Measurements from ENCODE around the gene KDM4C. TPM values are rescaled to one million over a fixed set of nuclear protein-coding genes. Genes with fewer than 3 reads are reported as not detected.

The KDM4C gene
- total and polyA plus RNA-seq, 2 of the 4 experiments (the other 2 are of a cell fraction) = 11.8 to 23.8 TPM

DNA sequence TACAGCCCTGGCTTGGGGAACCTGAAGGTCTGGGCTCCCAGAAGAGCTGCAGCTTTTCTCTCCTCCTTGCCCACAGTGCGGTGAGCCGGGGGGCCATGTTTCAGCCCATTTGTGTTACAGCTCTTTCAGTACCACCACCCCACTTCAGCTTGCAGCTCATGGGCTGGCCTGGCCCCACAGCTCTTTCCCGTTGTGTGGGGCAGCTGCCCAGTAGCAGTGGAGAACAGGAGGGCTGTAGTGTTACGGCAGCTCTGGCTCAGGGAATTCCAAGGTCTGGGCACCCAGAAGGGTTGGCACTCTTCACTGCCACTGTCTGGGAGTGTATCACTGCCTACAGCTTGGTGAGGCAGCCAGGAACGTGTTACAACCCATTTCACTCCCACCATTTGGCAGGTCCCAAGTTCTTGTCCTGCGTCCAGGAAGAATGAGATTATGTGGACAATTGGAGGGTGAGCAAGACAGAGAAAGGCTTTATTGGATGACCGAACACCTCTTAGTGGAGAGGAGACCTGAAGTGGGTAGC lies 390.5 kb downstream of the KDM4C start:
- POLR2A ChIA-PET (ENCODE audit: unreplicated experiment) = no interaction called here
- ATAC-seq (ENCODE audit: low read depth) (no peak), DNase-seq (no peak)
- no peak overlapping the region for H2AK5ac ChIP-seq (ENCODE audit: low read depth, low read length)
- H3K23ac ChIP-seq (ENCODE audit: low read depth, low read length) = no peak overlapping the region
- no peak overlapping the region for H4K91ac ChIP-seq (ENCODE audit: insufficient read depth, low read depth, low read length)
- H3K4ac ChIP-seq (ENCODE audit: low read depth, low read length) = no peak overlapping the region
- no peak overlapping the region for H3K18ac ChIP-seq (ENCODE audit: low read depth, low read length)
- no peak overlapping the region for H2BK120ac ChIP-seq (ENCODE audit: low read depth, low read length)
- in situ Hi-C loops (cut with MboI; ENCODE audit: low sequenced_read_pairs) = no loop called here
- H3K79me1 ChIP-seq (ENCODE audit: low read depth in 1 of 2, low read length in 2 of 2) = no peaks in the 10 kb centered on the region; a peak in 1 of 4 replicates
- no peak overlapping the region for H2BK5ac ChIP-seq (ENCODE audit: low read depth, low read length, poor library complexity, severe bottlenecking)
- H4K8ac ChIP-seq (ENCODE audit: low read depth in 2 of 2, low read length in 2 of 2) = no peak overlapping the region
- H2AFZ ChIP-seq (replicated peaks; ENCODE audit: low read length, poor library complexity) = no peak overlapping the region
- no peak overlapping the region for H2BK15ac ChIP-seq (ENCODE audit: low read depth, low read length)
- H3K9ac ChIP-seq (ENCODE audit: low read depth, low read length) = no peak overlapping the region
- H2BK20ac ChIP-seq (ENCODE audit: low read depth, low read length) = no peak overlapping the region
- no peak overlapping the region for H3K27ac ChIP-seq (ENCODE audit: insufficient read depth, low read length)
- no peaks in the 10 kb centered on the region for H4K20me1 ChIP-seq (ENCODE audit: insufficient read depth, low read length)
- no peaks in the 10 kb centered on the region for H3K9me3 ChIP-seq (ENCODE audit: control insufficient read depth, insufficient read depth, low read length)
- BruUV-seq (replicated peaks) = no TSS peak
- 100% methylated on average over 1 of the region's 7 CpGs; no CpG with 5 or more reads in 1 of the 2 experiments for WGBS, 2 experiments (ENCODE audit: extremely low coverage in 2 of 2, insufficient read length in 1 of 2)
- H3K14ac ChIP-seq (replicated peaks; ENCODE audit: low read depth, low read length) = no peak overlapping the region
- no peak overlapping the region for H2AK9ac ChIP-seq (replicated peaks; ENCODE audit: low read depth, low read length, poor library complexity)
- CTCF ChIA-PET = no interaction called here
- intact Hi-C loops (cut with micrococcal nuclease) = no loop called here
- no peaks in the 10 kb centered on the region for H3K36me3 ChIP-seq (ENCODE audit: control insufficient read depth, insufficient read depth, low read length)
- no peaks in the 10 kb centered on the region for H3K27me3 ChIP-seq (ENCODE audit: control insufficient read depth, insufficient read depth, low read length)
- peaks cover 21% of the 10 kb centered on the region for H3K4me1 ChIP-seq (ENCODE audit: control insufficient read depth, insufficient read depth, low read length)
- no peak overlapping the region for H4K5ac ChIP-seq (ENCODE audit: low read depth, low read length)
- no peak overlapping the region for H3K56ac ChIP-seq (ENCODE audit: extremely low read depth, insufficient read depth, low read length)
- no peak for TF ChIP-seq MXI1 (IDR thresholded peaks at IDR 0.05; ENCODE audit: borderline replicate concordance, low read depth, low read length)
- TF ChIP-seq SMC3 (IDR thresholded peaks at IDR 0.05; ENCODE audit: low read depth, low read length) = no peak
- TF ChIP-seq, protein P1, sequence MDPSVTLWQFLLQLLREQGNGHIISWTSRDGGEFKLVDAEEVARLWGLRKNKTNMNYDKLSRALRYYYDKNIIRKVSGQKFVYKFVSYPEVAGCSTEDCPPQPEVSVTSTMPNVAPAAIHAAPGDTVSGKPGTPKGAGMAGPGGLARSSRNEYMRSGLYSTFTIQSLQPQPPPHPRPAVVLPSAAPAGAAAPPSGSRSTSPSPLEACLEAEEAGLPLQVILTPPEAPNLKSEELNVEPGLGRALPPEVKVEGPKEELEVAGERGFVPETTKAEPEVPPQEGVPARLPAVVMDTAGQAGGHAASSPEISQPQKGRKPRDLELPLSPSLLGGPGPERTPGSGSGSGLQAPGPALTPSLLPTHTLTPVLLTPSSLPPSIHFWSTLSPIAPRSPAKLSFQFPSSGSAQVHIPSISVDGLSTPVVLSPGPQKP (IDR thresholded peaks at IDR 0.05; ENCODE audit: borderline replicate concordance, low read depth, low read length) = no peak
- no peak for TF ChIP-seq BHLHE40 (IDR thresholded peaks at IDR 0.05; ENCODE audit: low read depth, low read length)
- TF ChIP-seq NFE2L2 (IDR thresholded peaks at IDR 0.05; ENCODE audit: low read depth, low read length) = no peak
- TF ChIP-seq, protein P2, sequence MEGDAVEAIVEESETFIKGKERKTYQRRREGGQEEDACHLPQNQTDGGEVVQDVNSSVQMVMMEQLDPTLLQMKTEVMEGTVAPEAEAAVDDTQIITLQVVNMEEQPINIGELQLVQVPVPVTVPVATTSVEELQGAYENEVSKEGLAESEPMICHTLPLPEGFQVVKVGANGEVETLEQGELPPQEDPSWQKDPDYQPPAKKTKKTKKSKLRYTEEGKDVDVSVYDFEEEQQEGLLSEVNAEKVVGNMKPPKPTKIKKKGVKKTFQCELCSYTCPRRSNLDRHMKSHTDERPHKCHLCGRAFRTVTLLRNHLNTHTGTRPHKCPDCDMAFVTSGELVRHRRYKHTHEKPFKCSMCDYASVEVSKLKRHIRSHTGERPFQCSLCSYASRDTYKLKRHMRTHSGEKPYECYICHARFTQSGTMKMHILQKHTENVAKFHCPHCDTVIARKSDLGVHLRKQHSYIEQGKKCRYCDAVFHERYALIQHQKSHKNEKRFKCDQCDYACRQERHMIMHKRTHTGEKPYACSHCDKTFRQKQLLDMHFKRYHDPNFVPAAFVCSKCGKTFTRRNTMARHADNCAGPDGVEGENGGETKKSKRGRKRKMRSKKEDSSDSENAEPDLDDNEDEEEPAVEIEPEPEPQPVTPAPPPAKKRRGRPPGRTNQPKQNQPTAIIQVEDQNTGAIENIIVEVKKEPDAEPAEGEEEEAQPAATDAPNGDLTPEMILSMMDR (conservative IDR thresholded peaks at IDR 0.05; ENCODE audit: low read depth, low read length) = no peak
- no peak for TF ChIP-seq MAFK (IDR thresholded peaks at IDR 0.05; ENCODE audit: low read depth, low read length)
- TF ChIP-seq MAZ (IDR thresholded peaks at IDR 0.05; ENCODE audit: borderline replicate concordance, low read depth, low read length) = no peak
- no peak for TF ChIP-seq CHD1 (IDR thresholded peaks at IDR 0.05; ENCODE audit: low read depth, low read length)
- no peak for TF ChIP-seq RAD21 (IDR thresholded peaks at IDR 0.05; ENCODE audit: low read length)
- TF ChIP-seq RCOR1 (IDR thresholded peaks at IDR 0.05; ENCODE audit: insufficient replicate concordance, low read length) = no peak
- no peak for TF ChIP-seq FOS (IDR thresholded peaks at IDR 0.05; ENCODE audit: low read depth, low read length)
- no peak for TF ChIP-seq RFX5 (IDR thresholded peaks at IDR 0.05; ENCODE audit: low read depth, low read length)
- TF ChIP-seq POLR2A (IDR thresholded peaks at IDR 0.05; ENCODE audit: low read depth, low read length) = no peak
- TF ChIP-seq CEBPB (IDR thresholded peaks at IDR 0.05; ENCODE audit: low read depth, low read length) = no peak
- H3K9me1 ChIP-seq (ENCODE audit: insufficient read depth, low read length) = peaks cover 16% of the 10 kb centered on the region
- no peak overlapping the region for H3K4me3 ChIP-seq (ENCODE audit: insufficient read depth, low read depth, low read length)
- H3K4me2 ChIP-seq (ENCODE audit: low read depth, low read length) = no peak overlapping the region
- dilution Hi-C loops (cut with HindIII; ENCODE audit: low sequenced_read_pairs, unreplicated experiment) = no loop called here
